HG03342 (cell line): ENCODE results near the gene ACLY.
"Not testable (repeated sequence)": the region's sequence is repeated elsewhere in the genome, so short reads cannot be mapped to it uniquely, and the experiment has no call there.

ENCODE experiments used
- ATAC-seq: cut with Tn5 transposase; IDR thresholded peaks from one replicate; pipeline ENCODE4 v1.9.1; 2021; ENCODE audit warnings: mild to moderate bottlenecking, moderate library complexity; ENCODE audit not compliant: unreplicated experiment

ACLY gene

DNA sequence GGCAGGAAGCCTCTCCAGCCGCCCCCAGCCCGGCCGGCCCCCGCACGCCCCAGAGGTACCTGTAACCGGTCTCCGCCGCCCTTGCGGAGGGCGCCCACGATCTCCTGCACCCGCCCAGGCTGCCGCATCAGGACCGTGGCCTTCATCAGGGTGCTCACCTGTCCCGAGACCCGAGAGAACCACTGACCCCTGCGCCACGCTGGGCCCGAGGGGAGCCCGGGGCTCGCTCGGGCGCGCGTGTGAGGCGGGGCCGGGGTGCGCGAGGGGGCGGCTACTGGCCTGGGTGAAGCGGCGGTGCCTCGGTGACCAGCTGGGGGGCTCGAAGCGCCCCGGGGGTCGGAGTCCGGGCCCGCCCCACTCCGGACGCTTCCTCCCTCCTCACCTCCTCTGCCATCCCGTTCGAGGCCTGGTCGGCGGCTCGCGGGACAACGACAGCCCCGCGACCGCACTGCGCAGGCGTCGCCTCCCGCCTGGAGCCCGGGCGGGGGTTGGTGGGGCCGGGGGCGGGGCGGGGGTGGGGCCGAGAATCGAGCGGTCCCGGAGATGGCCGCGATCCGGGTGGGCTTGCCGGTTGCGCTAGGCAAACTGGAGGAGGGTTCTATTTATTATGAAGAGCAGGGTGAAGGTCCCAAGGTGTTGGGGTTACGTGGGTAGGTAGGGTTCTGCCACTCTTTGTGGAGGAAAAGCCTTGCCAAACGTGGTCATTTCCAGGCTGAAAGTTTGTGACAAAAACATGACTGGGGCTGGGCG lies 82.8 kb downstream of the ACLY start, which contains the start of gene NT5C3B:
TSS of gene NT5C3B (minus strand) at position 433 of the 750 bp plus-strand sequence. CDS start at position 394, 39 bp downstream.
- ATAC-seq, result no peak

DNA sequence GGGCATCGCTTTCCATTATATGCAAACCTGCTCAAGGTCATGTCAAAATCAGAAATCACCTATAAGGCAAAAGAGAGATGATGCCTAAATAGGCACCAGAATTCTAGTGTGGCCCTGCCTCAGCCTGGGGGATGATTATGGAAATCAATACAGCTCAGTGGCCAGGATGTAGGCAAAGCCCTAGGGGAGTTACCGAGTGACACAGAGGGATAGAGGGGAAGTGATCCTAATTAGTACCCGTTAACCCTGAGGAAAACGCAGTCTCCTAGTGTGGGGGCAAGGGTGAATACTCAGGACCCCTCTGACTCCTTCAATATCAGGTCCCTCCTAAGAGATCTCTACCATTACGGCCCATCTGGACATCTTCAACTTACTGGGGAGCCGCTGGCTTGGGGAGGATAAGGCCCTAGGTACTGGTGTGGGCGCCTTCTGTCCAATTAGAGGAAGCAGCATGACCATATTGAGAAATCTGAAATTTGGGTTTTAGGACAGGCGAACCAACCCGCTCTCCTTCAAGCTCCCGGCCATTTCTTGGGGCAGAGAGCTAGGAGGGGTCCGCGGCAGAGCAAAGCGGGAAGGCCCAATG lies 83.4 kb downstream of the ACLY start:
- no peak for ATAC-seq

DNA sequence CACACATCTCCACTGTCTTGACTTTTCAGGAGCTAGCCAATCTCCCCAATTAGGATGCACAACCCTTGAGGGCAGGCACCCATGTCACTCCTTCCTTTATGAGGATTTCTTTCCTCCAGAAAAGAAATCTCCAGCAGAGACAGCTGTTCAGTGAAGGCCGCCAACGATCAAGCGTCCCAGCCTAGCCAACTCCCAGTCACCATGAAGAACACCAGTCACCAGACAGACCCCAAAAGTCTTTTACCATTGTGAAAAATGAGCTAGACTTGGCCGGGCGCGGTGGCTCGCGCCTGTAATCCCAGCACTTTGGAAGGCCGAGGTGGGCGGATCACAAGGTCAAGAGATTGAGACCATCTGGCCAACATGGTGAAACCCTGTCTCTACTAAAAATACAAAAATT lies 88.8 kb downstream of the ACLY start:
- ATAC-seq, result not testable (repeated sequence)

GRCh38 chr17:41825175-41825845 lies 93.4 kb downstream of the ACLY start:
- no peak for ATAC-seq

DNA sequence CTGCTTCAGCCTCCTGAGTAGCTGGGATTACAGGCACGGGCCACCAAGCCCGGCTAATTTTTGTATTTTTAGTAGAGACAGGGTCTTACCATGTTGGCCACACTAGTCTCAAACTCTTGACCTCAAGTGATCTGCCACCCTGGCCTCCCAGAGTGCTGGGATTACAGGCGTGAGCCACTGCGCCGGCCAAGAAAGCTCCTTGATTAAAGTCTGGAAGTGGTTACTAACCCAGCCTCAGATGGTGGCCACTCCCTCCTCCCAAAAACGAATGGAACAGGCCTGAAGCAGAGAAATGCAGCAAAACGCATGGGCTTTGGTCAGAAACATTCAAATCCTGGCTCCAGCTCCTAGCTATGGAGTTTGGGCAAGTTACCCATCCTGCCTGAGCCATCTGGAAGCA lies 94.7 kb downstream of the ACLY start:
- ATAC-seq, result no peak

DNA sequence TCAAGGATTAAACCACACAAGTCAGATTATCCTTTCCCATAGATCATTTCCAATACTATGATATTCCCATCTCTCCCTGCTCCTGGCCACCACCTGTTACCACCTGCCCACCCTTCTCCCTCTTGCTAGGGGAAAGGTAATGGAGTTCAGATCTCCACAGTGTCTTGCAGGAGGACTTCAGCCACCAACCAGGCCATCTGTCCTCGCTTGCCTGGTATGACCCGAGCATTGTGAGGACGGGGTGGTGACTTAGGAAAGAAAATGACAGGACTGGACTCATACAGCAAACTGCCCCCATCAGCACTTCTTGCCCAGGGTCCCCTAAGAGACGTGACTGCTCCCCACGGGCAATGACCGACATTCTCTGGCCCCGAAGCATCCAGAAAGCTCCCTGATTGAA lies 95.2 kb downstream of the ACLY start:
- ATAC-seq, result no peak

DNA sequence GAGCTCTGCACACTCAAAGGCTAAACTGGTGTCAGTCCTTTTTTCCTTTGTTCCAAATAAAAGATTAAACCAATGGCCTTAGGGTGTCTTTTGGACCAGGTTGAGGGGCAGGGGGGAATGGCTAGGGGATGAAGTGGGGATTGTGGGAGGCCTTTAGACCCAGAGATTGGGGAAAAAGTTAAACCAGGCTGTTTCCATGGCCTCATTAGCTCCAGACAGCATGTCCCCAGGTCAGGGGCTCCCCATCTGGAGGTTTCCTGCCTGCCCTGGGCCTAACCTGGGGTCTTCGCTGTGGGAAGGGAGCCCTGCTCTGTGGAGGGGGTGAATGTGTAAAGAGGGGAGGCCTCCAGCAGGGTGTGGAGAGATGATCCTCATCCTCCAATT lies 95.6 kb downstream of the ACLY start:
- ATAC-seq, result no peak

GRCh38 chr17:41822216-41823140 lies 96.3 kb downstream of the ACLY start:
- ATAC-seq, result no peak

- no peak for ATAC-seq
Measured at GRCh38 chr17:41821776-41822175, 97.0 kb downstream of the ACLY start.

DNA sequence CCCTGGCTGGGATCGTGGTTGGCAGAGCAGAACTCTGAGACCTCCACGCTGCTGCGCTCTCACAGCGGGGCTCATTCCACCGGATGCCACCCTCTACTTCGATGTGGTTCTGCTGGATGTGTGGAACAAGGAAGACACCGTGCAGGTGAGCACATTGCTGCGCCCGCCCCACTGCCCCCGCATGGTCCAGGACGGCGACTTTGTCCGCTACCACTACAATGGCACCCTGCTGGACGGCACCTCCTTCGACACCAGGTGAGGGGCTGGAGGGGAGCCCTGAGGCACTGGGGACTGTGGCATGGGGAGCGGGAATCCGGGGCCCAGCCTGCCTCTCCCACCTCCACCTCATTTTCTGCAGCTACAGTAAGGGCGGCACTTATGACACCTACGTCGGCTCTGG lies 100.7 kb downstream of the ACLY start:
- ATAC-seq, result no peak
